ENCODE results near the gene SNRK.

Gene SNRK

DNA sequence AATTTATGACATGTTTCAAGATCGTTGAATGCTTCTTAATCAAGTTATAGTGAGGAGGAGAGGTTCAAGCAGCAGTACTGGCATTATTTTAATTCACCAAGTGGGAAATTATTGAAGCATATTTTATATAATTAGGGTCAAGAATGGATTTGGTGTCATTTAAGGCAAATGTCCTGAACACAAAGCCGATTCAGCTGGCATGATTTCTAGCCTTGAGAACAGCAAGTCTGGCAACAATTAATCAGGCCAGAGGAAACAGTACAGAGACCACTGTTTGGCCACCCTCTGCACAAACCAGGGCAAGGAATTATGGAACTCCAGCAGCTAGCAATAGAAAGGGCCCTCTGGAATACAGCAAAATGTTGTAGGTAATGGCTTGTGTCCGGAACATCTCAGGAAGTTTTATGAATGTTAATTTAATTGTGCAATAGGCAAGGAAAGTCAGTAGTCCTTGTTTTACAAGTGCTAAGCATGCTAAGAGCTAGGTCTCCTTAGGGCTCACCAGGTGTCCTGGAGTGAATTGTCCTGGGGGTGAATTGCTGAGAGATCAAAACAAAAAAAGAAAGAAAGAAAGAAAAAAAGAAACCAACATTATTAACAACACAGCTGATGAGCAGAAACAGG, 38.7 kb upstream of the SNRK start:
- H3K4me3 ChIP-seq (ENCODE audit: low read depth, low read length): no peak overlapping the region
- DNase-seq (ENCODE audit: low read depth): no peak
- TF ChIP-seq CTCF (IDR thresholded peaks at IDR 0.05; ENCODE audit: control insufficient read depth, extremely low read depth, insufficient read depth): no peak

GRCh38 chr3:43248185-43248583, 38.2 kb upstream of the SNRK start:
- H3K4me3 ChIP-seq (ENCODE audit: low read depth, low read length): no peak overlapping the region
- DNase-seq (ENCODE audit: low read depth): no peak
- no peak for TF ChIP-seq CTCF (IDR thresholded peaks at IDR 0.05; ENCODE audit: control insufficient read depth, extremely low read depth, insufficient read depth)

DNA sequence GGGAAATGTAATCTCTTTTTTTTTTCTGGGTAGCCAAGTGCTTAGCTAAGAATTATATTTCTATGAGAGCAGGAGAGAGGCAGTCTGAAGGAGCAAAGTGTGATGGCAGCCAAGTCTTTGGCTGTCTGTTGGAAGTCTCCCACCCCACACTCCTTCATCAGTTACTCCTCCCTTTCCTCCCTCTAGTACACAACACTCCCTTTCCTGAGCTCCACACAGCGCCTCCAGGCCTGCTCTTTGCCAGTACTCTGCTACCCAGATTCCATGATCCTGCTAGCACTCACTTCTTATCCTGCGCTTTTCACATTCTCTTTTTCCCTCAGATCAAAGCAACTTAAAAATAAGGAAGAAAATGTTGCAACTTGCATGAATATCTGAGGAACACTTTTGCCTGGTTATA, 37.4 kb upstream of the SNRK start:
- TF ChIP-seq CTCF (IDR thresholded peaks at IDR 0.05; ENCODE audit: control insufficient read depth, extremely low read depth, insufficient read depth): no peak
- DNase-seq (ENCODE audit: low read depth): no peak

DNA sequence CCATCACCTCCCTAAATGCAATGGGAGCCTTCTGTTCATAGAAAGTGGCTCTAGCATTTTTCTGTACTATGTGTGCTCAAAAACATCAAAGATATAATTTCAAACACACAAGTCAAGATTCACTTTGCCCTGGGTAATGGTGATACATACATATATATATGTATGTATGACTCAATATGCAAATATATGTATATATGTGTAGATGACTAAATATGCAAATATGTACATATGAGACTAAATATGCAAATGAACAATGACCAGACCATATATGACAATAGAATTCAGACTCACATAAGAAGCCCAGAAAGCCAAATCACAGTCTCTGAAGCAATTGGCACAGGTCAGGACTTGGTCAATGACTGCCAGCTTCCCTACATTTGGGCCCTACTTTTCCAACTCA, 36.9 kb upstream of the SNRK start:
- TF ChIP-seq CTCF (IDR thresholded peaks at IDR 0.05; ENCODE audit: control insufficient read depth, extremely low read depth, insufficient read depth): no peak
- no peak overlapping the region for H3K4me3 ChIP-seq (ENCODE audit: low read depth, low read length)
- no peak for DNase-seq (ENCODE audit: low read depth)

More for the DNA sequence above, 37.4 kb upstream of the SNRK start:
- no peak overlapping the region for H3K4me3 ChIP-seq (ENCODE audit: low read depth, low read length)

DNA sequence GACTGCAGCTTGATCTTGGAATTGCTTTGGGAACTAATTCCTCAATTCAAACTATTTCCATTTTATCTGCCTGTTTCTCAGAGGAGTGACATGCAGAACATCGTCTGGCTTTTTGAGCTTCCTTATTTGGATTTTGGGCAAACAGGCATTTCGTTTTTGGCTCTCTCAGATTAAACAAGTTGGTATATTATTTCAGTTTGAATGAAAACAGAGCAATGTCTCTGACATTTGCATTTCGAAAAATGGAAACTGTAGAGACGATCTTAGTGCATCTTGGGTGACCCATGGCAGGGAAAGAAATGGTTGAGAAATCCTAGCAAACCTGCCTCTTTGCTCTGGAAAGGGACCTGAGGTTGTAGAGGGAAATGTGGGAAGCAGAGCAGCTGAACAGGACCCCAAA, 33.0 kb upstream of the SNRK start:
- DNase-seq (ENCODE audit: low read depth): no peak
- no peak for TF ChIP-seq CTCF (IDR thresholded peaks at IDR 0.05; ENCODE audit: control insufficient read depth, extremely low read depth, insufficient read depth)
- H3K4me3 ChIP-seq (ENCODE audit: low read depth, low read length): no peak overlapping the region

DNA sequence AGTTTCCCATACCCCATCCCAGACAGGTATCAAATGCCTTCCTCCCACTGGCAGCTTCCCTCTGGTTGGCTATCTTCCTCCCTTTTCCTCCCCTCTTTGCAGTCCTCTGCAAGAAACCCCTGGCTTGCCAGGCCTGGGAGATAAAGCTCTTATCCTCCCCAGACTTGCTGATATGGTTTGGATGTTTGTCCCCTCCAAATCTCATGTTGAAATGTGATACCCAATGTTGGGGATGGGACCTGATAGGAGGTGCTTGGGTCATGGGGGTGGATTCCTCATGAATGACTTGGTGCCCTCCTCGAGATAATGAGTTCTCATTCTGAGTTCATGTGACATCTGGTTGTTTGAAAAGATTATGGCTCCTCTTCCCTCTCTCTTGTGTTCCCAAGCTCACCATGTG, 32.2 kb upstream of the SNRK start:
- H3K4me3 ChIP-seq (ENCODE audit: low read depth, low read length): no peak overlapping the region
- no peak for DNase-seq (ENCODE audit: low read depth)
- no peak for TF ChIP-seq CTCF (IDR thresholded peaks at IDR 0.05; ENCODE audit: control insufficient read depth, extremely low read depth, insufficient read depth)

GRCh38 chr3:43255662-43256061, 30.7 kb upstream of the SNRK start:
- no peak overlapping the region for H3K4me3 ChIP-seq (ENCODE audit: low read depth, low read length)
- TF ChIP-seq CTCF (IDR thresholded peaks at IDR 0.05; ENCODE audit: control insufficient read depth, extremely low read depth, insufficient read depth): no peak
- no peak for DNase-seq (ENCODE audit: low read depth)
